ENCODE results near the gene PRRC2B. TPM values are rescaled to one million over a fixed set of nuclear protein-coding genes. Genes with fewer than 3 reads are reported as not detected.
"Not testable (repeated sequence)": the region's sequence is repeated elsewhere in the genome, so short reads cannot be mapped to it uniquely, and the experiment has no call there.

PRRC2B gene
- total RNA-seq, 1 experiment from 2014 or later, result 200 TPM

DNA sequence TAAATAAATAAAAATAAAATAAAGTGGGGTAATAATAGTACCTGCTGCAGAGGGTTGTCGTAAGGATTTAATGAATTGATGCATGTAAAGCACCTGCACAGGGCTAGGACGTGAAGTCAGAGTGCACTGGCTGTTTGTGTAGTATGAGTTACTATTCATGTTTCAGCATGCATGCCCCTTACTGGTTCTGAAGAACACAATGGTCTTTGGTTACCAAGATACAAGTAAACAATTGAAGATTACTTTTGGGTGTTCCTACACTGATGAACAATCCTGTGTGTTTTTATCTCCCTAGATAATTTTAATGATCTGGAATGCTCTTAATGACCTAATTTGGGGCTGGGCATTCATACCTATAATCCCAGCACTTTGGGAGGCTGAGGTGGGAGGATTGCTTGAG is 23.2 kb upstream of the PRRC2B start:
- ATAC-seq, result no peak
- intact Hi-C loops (cut with micrococcal nuclease; ENCODE audit: unreplicated experiment), result no loop called here

DNA sequence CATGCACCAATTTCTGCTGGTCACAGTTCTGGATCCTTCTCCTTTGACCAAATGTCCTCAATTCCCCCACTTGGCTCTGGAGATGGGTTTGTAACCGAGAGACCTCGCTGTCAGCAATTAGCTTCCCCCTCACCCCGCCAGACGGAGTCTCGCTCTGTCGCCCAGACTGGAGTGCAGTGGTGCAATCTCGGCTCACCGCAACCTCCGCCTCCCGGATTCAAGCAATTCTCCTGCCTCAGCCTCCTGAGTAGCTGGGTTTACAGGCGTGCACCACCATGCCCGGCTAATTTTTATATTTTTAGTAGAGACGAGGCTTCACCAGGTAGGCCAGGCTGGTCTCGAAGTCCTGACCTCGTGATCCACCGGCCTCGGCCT is 21.3 kb upstream of the PRRC2B start:
- POLR2A ChIA-PET; in situ Hi-C loops (cut with HindIII; ENCODE audit: low pct_unique_long_range_greater_than_20kb, low sequenced_read_pairs); BruUV-seq (replicated peaks); ATAC-seq; H3K36me3 ChIP-seq (ENCODE audit: control insufficient read depth, insufficient read depth, low read length); H3K27me3 ChIP-seq (ENCODE audit: control insufficient read depth, insufficient read depth, low read length); H3K9me3 ChIP-seq (ENCODE audit: control insufficient read depth, insufficient read depth, low read depth, low read length); intact Hi-C loops (cut with micrococcal nuclease; ENCODE audit: unreplicated experiment); H3K4me1 ChIP-seq (ENCODE audit: control insufficient read depth, insufficient read depth, low read length); DNase-seq (ENCODE audit: low read depth, low spot score): not testable (repeated sequence)
- Histone ChIP-seq H3K27ac (ENCODE audit: low read length) (peak overlapping the region; percentile 81), H3K4me3 (ENCODE audit: low read depth in 2 of 2, low read length in 2 of 2) (peak overlapping the region; percentile 77 to 84)
- CTCF ChIA-PET, result interaction anchor here (0.6 kb wide), 1 partner anchor 75 kb away, joined by 4 read pairs; no protein-coding TSS in a partner anchor

More for the DNA sequence above, 23.2 kb upstream of the PRRC2B start:
- TF ChIP-seq, protein P1, sequence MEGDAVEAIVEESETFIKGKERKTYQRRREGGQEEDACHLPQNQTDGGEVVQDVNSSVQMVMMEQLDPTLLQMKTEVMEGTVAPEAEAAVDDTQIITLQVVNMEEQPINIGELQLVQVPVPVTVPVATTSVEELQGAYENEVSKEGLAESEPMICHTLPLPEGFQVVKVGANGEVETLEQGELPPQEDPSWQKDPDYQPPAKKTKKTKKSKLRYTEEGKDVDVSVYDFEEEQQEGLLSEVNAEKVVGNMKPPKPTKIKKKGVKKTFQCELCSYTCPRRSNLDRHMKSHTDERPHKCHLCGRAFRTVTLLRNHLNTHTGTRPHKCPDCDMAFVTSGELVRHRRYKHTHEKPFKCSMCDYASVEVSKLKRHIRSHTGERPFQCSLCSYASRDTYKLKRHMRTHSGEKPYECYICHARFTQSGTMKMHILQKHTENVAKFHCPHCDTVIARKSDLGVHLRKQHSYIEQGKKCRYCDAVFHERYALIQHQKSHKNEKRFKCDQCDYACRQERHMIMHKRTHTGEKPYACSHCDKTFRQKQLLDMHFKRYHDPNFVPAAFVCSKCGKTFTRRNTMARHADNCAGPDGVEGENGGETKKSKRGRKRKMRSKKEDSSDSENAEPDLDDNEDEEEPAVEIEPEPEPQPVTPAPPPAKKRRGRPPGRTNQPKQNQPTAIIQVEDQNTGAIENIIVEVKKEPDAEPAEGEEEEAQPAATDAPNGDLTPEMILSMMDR (IDR thresholded peaks at IDR 0.05), result no peak
- no peak for TF ChIP-seq SIN3A (IDR thresholded peaks at IDR 0.05; ENCODE audit: borderline replicate concordance, insufficient read depth, low read depth, low read length)
- no peak for TF ChIP-seq TCF7L2 (IDR thresholded peaks at IDR 0.05; ENCODE audit: low read depth, low read length)
- no peak for TF ChIP-seq POLR2AphosphoS5 (IDR thresholded peaks at IDR 0.05; ENCODE audit: low read depth, low read length)
- ChIA-PET CTCF (no interaction called here), POLR2A (no interaction called here)
- Histone ChIP-seq H3K27me3 (ENCODE audit: control insufficient read depth, insufficient read depth, low read length) (no peaks in the 10 kb centered on the region), H3K36me3 (ENCODE audit: control insufficient read depth, insufficient read depth, low read length) (no peaks in the 10 kb centered on the region), H3K4me3 (ENCODE audit: low read depth in 2 of 2, low read length in 2 of 2) (no peak overlapping the region), H3K27ac (ENCODE audit: low read length) (no peak overlapping the region), H3K9me3 (ENCODE audit: control insufficient read depth, insufficient read depth, low read depth, low read length) (no peaks in the 10 kb centered on the region), H3K4me1 (ENCODE audit: control insufficient read depth, insufficient read depth, low read length) (peaks cover 3% of the 10 kb centered on the region)
- DNase-seq (ENCODE audit: low read depth, low spot score), result no peak
- BruUV-seq (replicated peaks), result no TSS peak
- in situ Hi-C loops (cut with HindIII; ENCODE audit: low pct_unique_long_range_greater_than_20kb, low sequenced_read_pairs), result no loop called here

DNA sequence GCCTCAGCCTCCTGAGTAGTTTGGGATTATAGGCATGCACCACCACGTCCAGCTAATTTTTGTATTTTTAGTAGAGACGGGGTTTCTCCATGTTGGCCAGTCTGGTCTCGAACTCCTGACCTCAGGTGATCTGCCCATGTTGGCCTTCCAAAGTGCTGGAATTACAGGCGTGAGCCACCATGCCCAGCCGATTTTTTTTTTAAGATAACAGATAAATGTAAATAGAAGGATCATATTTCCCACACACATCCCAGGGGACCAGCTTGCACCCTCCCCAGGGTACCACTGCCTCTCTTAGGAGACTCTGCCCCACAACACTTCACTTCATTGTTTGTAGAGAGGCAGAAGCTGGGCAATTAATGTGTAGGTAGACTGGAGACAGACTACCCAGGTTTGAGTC is 19.2 kb upstream of the PRRC2B start:
- H3K9me3 ChIP-seq (ENCODE audit: control insufficient read depth, insufficient read depth, low read depth, low read length); H3K36me3 ChIP-seq (ENCODE audit: control insufficient read depth, insufficient read depth, low read length); ATAC-seq; in situ Hi-C loops (cut with HindIII; ENCODE audit: low pct_unique_long_range_greater_than_20kb, low sequenced_read_pairs); H3K4me3 ChIP-seq (ENCODE audit: low read depth in 2 of 2, low read length in 2 of 2); CTCF ChIA-PET; H3K27me3 ChIP-seq (ENCODE audit: control insufficient read depth, insufficient read depth, low read length); DNase-seq (ENCODE audit: low read depth, low spot score); BruUV-seq (replicated peaks); POLR2A ChIA-PET; intact Hi-C loops (cut with micrococcal nuclease; ENCODE audit: unreplicated experiment); H3K4me1 ChIP-seq (ENCODE audit: control insufficient read depth, insufficient read depth, low read length); H3K27ac ChIP-seq (ENCODE audit: low read length): not testable (repeated sequence)

DNA sequence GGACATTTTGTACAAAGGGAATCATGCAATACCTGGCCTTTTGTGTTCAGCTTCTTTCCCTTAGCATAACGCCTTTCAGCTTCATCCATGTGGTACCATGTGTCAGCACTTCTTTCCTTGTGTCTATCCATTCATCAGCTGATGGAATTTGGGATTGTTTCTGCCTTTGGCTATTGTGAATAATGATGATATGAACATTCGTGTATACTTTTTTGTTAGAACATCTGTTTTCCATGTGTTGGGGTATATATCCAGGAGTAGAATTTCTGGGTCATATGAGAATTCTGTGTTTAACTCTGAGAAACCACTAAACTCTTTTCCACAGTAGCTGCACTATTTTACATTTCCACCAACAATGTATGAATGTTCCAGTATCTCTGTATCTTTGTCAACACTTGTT is 14.8 kb upstream of the PRRC2B start:
- Histone ChIP-seq H3K36me3 (ENCODE audit: control insufficient read depth, insufficient read depth, low read length) (no peaks in the 10 kb centered on the region), H3K4me1 (ENCODE audit: control insufficient read depth, insufficient read depth, low read length) (peaks cover 17% of the 10 kb centered on the region), H3K27me3 (ENCODE audit: control insufficient read depth, insufficient read depth, low read length) (no peaks in the 10 kb centered on the region), H3K4me3 (ENCODE audit: low read depth in 2 of 2, low read length in 2 of 2) (no peak overlapping the region), H3K27ac (ENCODE audit: low read length) (no peak overlapping the region), H3K9me3 (ENCODE audit: control insufficient read depth, insufficient read depth, low read depth, low read length) (no peaks in the 10 kb centered on the region)
- intact Hi-C loops (cut with micrococcal nuclease; ENCODE audit: unreplicated experiment) (no loop called here), in situ Hi-C loops (cut with HindIII; ENCODE audit: low pct_unique_long_range_greater_than_20kb, low sequenced_read_pairs) (no loop called here)
- POLR2A ChIA-PET, result no interaction called here
- DNase-seq (ENCODE audit: low read depth, low spot score), result no peak
- CTCF ChIA-PET, result no interaction called here
- ATAC-seq, result no peak
- no TSS peak for BruUV-seq (replicated peaks)
- TF ChIP-seq SIN3A (IDR thresholded peaks at IDR 0.05; ENCODE audit: borderline replicate concordance, insufficient read depth, low read depth, low read length) (no peak), POLR2AphosphoS5 (IDR thresholded peaks at IDR 0.05; ENCODE audit: low read depth, low read length) (no peak)
- TF ChIP-seq, protein P2, sequence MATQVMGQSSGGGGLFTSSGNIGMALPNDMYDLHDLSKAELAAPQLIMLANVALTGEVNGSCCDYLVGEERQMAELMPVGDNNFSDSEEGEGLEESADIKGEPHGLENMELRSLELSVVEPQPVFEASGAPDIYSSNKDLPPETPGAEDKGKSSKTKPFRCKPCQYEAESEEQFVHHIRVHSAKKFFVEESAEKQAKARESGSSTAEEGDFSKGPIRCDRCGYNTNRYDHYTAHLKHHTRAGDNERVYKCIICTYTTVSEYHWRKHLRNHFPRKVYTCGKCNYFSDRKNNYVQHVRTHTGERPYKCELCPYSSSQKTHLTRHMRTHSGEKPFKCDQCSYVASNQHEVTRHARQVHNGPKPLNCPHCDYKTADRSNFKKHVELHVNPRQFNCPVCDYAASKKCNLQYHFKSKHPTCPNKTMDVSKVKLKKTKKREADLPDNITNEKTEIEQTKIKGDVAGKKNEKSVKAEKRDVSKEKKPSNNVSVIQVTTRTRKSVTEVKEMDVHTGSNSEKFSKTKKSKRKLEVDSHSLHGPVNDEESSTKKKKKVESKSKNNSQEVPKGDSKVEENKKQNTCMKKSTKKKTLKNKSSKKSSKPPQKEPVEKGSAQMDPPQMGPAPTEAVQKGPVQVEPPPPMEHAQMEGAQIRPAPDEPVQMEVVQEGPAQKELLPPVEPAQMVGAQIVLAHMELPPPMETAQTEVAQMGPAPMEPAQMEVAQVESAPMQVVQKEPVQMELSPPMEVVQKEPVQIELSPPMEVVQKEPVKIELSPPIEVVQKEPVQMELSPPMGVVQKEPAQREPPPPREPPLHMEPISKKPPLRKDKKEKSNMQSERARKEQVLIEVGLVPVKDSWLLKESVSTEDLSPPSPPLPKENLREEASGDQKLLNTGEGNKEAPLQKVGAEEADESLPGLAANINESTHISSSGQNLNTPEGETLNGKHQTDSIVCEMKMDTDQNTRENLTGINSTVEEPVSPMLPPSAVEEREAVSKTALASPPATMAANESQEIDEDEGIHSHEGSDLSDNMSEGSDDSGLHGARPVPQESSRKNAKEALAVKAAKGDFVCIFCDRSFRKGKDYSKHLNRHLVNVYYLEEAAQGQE (IDR thresholded peaks at IDR 0.05; ENCODE audit: insufficient read depth in 1 of 2, low read depth in 2 of 2, low read length in 1 of 2), result no peak
- TF ChIP-seq, protein P1 (IDR thresholded peaks at IDR 0.05), result no peak

All from Panc1 (cell line).